PFSK-1 (cell line): Measurements from ENCODE around the gene PNPLA5.

ENCODE experiments used
- FOXP2 ChIP-seq: optimal IDR thresholded peaks from 2 replicates; pipeline ENCODE3; 2011; ENCODE audit warnings: borderline replicate concordance, control low read depth, inconsistent platforms; ENCODE audit not compliant: insufficient read depth; ENCODE audit errors: extremely low read length, extremely low read depth
- POLR2AphosphoS5 ChIP-seq: IDR thresholded peaks from 2 replicates; pipeline ENCODE4 v1.6.1; 2012; ENCODE audit warnings: low read depth, mild to moderate bottlenecking, control low read depth, low read length, moderate library complexity
- SIN3A ChIP-seq: IDR thresholded peaks from 2 replicates; pipeline ENCODE4 v1.6.1; 2012; ENCODE audit warnings: mild to moderate bottlenecking, low read length, moderate library complexity, borderline replicate concordance; ENCODE audit not compliant: insufficient read depth
- TAF1 ChIP-seq: IDR thresholded peaks from 2 replicates; pipeline ENCODE4 v1.6.1; 2012; ENCODE audit warnings: low read length, control low read depth, borderline replicate concordance; ENCODE audit not compliant: insufficient read depth
- TF ChIP-seq, protein P1 (sequence below), 2 experiments: IDR thresholded peaks; 2 replicates each; pipeline versions ENCODE4 v1.6.1 to v1.8.0; 2011 to 2012; ENCODE audit warnings: low read depth in 2 of 2, low read length in 2 of 2, control low read depth in 1 of 2, inconsistent platforms in 1 of 2, mild to moderate bottlenecking in 1 of 2, moderate library complexity in 1 of 2; ENCODE audit not compliant: insufficient read depth in 1 of 2

Gene PNPLA5

DNA sequence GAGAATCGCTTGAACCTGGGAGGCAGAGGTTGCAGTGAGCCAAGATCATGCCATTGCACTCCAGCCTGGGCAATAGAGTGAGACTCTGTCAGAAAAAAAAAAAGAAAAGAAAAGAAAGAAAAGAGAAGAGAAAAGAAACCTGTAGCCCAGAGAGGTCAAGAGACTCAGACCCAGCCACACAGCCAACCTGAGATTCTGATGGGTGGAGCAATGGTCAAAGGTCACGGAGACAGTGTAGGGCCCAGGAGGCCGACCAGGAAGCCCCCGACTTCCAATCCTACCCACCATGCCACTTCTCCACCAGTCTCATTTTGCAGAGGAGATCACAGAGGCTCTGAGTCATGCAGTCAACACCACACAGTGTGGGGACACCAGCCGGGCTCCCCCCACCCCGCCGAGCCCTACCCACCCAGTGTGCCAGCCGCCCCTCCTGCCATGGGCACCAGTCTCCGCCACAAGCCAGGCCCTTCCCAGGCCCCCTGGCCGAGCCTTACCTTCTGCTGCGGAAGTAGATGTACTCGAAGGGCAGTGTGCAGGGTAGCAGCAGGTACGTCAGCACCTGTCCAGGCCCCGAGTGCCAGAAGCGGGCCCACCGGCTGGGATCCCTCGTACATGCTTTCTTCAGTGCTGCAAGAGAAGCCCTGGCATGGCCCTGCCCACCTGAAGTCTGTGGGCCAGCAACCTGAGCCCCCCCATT is 7.9 kb downstream of the PNPLA5 start:
- TF ChIP-seq TAF1 = no peak
- TF ChIP-seq FOXP2 = no peak
- no peak for TF ChIP-seq POLR2AphosphoS5
- no peak for TF ChIP-seq SIN3A
- TF ChIP-seq, protein P1, sequence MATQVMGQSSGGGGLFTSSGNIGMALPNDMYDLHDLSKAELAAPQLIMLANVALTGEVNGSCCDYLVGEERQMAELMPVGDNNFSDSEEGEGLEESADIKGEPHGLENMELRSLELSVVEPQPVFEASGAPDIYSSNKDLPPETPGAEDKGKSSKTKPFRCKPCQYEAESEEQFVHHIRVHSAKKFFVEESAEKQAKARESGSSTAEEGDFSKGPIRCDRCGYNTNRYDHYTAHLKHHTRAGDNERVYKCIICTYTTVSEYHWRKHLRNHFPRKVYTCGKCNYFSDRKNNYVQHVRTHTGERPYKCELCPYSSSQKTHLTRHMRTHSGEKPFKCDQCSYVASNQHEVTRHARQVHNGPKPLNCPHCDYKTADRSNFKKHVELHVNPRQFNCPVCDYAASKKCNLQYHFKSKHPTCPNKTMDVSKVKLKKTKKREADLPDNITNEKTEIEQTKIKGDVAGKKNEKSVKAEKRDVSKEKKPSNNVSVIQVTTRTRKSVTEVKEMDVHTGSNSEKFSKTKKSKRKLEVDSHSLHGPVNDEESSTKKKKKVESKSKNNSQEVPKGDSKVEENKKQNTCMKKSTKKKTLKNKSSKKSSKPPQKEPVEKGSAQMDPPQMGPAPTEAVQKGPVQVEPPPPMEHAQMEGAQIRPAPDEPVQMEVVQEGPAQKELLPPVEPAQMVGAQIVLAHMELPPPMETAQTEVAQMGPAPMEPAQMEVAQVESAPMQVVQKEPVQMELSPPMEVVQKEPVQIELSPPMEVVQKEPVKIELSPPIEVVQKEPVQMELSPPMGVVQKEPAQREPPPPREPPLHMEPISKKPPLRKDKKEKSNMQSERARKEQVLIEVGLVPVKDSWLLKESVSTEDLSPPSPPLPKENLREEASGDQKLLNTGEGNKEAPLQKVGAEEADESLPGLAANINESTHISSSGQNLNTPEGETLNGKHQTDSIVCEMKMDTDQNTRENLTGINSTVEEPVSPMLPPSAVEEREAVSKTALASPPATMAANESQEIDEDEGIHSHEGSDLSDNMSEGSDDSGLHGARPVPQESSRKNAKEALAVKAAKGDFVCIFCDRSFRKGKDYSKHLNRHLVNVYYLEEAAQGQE (IDR thresholded peaks at IDR 0.05; ENCODE audit: insufficient read depth in 1 of 2, low read depth in 2 of 2, low read length in 2 of 2) = no peak

DNA sequence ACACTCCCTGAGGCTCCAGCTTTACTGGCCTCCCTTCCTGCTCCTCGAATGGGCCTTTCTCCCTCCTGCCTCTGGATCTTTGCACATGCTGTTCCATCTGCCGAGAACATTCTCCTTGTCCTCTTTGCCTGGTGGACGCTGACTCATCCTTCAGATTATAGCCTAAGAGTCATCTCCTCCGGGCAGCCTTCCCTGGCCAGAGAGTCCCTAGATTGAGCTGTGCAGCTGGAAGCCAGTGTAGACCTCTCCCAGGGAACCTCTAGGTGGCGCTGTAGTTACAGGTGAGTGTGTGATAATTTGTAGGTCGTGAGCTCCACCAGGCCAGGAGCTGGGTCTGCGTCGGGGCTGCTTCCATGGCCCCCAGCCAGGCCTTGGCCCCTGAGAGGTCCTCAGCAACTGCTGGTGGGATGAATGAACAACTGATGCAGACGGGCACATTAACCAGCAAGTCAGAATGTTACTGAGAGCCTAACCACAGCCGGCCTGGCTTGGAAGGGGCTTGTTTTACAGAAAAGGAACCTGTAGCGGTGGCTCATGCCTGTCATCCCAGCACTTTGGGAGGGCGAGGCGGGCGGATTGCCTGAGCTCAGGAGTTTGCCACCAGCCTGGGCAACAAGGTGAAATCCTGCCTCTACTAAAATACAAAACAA is 8.7 kb downstream of the PNPLA5 start:
- TF ChIP-seq TAF1 = no peak
- TF ChIP-seq POLR2AphosphoS5 = no peak
- no peak for TF ChIP-seq FOXP2
- TF ChIP-seq, protein P1 (IDR thresholded peaks at IDR 0.05; ENCODE audit: insufficient read depth in 1 of 2, low read depth in 2 of 2, low read length in 2 of 2) = no peak
- no peak for TF ChIP-seq SIN3A

DNA sequence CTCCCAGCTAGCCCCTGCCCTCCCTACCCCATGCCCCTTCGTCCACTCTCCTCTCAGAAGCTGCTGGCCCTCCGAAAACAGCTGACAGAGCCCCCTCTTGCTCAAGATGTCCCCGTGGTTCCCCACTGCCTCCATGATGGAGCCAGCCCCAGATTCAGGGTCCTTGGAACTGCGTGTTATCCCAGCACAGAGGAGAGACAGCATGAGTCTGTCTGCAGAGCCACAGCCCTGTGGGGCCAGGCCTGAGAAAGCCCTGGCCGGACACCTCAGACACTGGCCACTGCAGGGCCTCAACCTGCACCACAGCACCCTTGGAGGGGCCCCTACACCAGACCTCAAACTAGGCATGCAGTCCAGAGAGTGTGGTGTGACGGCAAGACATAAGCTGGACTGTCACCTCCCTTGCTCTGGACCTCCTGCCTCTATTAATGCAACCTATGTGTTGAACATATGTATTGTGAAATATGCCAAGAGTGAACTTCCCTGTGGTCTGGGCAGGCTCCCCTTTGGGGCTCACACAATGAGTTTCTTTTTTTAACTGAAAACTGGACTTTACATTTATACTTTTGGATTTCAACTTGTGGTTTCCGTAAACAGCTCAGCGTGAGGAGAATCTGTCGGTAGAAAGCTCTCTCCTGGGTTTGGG is 9.6 kb downstream of the PNPLA5 start:
- TF ChIP-seq TAF1 (no peak), POLR2AphosphoS5 (no peak), SIN3A (no peak), FOXP2 (no peak)
- TF ChIP-seq, protein P1 (IDR thresholded peaks at IDR 0.05; ENCODE audit: insufficient read depth in 1 of 2, low read depth in 2 of 2, low read length in 2 of 2) = no peak

DNA sequence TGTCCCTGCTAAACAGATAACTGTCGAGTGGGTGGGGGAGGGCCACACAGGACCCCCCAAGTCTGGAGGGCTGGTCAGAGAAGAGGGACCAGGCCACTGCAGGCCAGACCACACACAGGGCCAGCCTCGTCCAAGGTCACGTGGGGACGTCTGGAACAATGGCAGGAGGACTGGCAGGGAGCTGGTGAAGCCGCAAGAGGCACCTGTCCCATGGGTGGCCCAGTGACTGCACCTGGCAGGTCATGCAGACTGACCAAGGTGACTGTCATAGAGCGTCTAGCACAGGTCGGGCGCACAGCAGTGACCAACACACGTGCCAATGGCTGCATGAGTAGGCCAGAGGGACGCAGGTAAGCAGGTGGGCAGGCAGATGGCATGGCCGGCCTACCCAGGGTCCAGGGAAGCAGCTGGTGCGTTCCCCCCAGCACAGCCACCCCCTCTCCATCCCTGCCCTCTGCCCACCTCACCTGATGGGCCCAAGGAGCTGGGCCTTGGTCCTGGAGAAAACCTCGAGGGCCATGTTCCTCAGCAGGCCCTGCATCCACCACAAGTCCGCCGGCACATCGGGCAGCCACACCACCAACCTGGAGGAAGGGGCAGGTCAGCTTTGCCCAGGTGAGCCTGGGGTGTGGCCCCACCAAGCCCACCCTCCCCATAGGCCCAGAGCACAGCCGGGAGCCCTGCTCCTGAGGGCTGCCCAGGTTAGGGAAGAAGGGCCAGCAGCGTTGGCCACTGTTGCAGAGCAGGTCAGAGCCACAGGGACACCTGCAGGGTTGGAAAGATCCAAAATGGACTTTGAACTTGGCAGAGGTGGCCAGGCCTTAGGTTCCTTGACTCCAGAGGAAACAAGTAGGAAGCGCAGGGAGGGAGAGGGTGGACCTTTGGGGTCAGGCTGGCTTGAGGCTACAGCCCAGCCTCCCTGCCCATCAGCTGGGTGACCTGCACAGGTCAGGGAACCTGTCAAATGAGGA is 10.4 kb downstream of the PNPLA5 start:
- TF ChIP-seq, protein P1 (IDR thresholded peaks at IDR 0.05; ENCODE audit: insufficient read depth in 1 of 2, low read depth in 2 of 2, low read length in 2 of 2) = no peak
- TF ChIP-seq SIN3A = no peak
